GM12878 (cell line): ENCODE data around the gene NFAT5. TPM values are rescaled to one million over a fixed set of nuclear protein-coding genes. Genes with fewer than 3 reads are reported as not detected.

Source experiments
- CEBPB ChIP-seq, 2 experiments: fragments of 150-350 bp in 1 of 2; IDR thresholded peaks; 2 replicates each; pipeline ENCODE4 v1.6.1; 2012 to 2014; ENCODE audit warnings: low read depth in 2 of 2, low read length in 2 of 2, borderline replicate concordance in 1 of 2, inconsistent platforms in 1 of 2
- DPF2 ChIP-seq: fragments of 450-650 bp; IDR thresholded peaks from 2 replicates; pipeline ENCODE4 v1.6.1; 2017; ENCODE audit warnings: mild to moderate bottlenecking
- FOXM1 ChIP-seq: IDR thresholded peaks from 2 replicates; pipeline ENCODE4 v1.6.1; 2012; ENCODE audit warnings: low read depth, mild to moderate bottlenecking, inconsistent platforms, low read length, moderate library complexity
- HDAC6 ChIP-seq: fragments of 200-600 bp; sonication (generic); IDR thresholded peaks from one replicate; pipeline ENCODE4 v1.8.0; 2017; ENCODE audit warnings: antibody characterized with exemption; ENCODE audit not compliant: unreplicated experiment
- IKZF2 ChIP-seq, 2 experiments: fragments of 450-650 bp; IDR thresholded peaks; 2 replicates each; pipeline ENCODE4 v1.6.1; 2017; ENCODE audit warnings: mild to moderate bottlenecking in 2 of 2, moderate library complexity in 2 of 2
- LARP7 ChIP-seq: fragments of 450-650 bp; IDR thresholded peaks from 2 replicates; pipeline ENCODE4 v1.6.1; 2017; ENCODE audit warnings: mild to moderate bottlenecking
- MYC ChIP-seq: IDR thresholded peaks from 2 replicates; pipeline ENCODE4 v1.6.1; 2011; ENCODE audit warnings: mild to moderate bottlenecking, low read length, moderate library complexity, inconsistent platforms; ENCODE audit not compliant: insufficient read depth, insufficient replicate concordance, insufficient read length, severe bottlenecking
- NR2F1 ChIP-seq: fragments of 450-650 bp; conservative IDR thresholded peaks from 2 replicates; pipeline ENCODE4 v1.6.1; 2017; ENCODE audit warnings: mild to moderate bottlenecking
- POU2F2 ChIP-seq: IDR thresholded peaks from 3 replicates; pipeline ENCODE4 v1.6.1; 2011; ENCODE audit warnings: low read depth, mild to moderate bottlenecking, low read length, borderline replicate concordance
- RB1 ChIP-seq: fragments of 450-650 bp; formaldehyde crosslinking; IDR thresholded peaks from 2 replicates; pipeline ENCODE4 v1.6.1; 2017; ENCODE audit warnings: mild to moderate bottlenecking, borderline replicate concordance
- SIN3A ChIP-seq: IDR thresholded peaks from 2 replicates; pipeline ENCODE4 v1.6.1; 2012; ENCODE audit warnings: low read depth, low read length, improper control_type of control experiment
- SKIL ChIP-seq: fragments of 450-650 bp; IDR thresholded peaks from 2 replicates; pipeline ENCODE4 v1.6.1; 2017; ENCODE audit warnings: mild to moderate bottlenecking, low read depth, inconsistent platforms; ENCODE audit not compliant: poor library complexity, severe bottlenecking
- SMARCA5 ChIP-seq: fragments of 450-650 bp; IDR thresholded peaks from 2 replicates; pipeline ENCODE4 v1.6.1; 2017; ENCODE audit warnings: mild to moderate bottlenecking
- SMC3 ChIP-seq: IDR thresholded peaks from 2 replicates; pipeline ENCODE4 v1.6.1; 2011; ENCODE audit warnings: low read length, improper control_type of control experiment, borderline replicate concordance
- STAT1 ChIP-seq: fragments of 450-650 bp; conservative IDR thresholded peaks from 2 replicates; pipeline ENCODE4 v1.6.1; 2014; ENCODE audit warnings: antibody characterized with exemption, mild to moderate bottlenecking
- ZBED1 ChIP-seq: IDR thresholded peaks from 2 replicates; pipeline ENCODE4 v1.6.1; 2016; ENCODE audit warnings: borderline replicate concordance
- ZNF24 ChIP-seq: fragments of 450-650 bp; IDR thresholded peaks from 2 replicates; pipeline ENCODE4 v1.6.1; 2017; ENCODE audit warnings: antibody characterized with exemption, mild to moderate bottlenecking
- ZSCAN29 ChIP-seq: fragments of 450-650 bp; IDR thresholded peaks from 2 replicates; pipeline ENCODE4 v1.6.1; 2017; ENCODE audit warnings: mild to moderate bottlenecking, moderate library complexity
- ZZZ3 ChIP-seq: IDR thresholded peaks from 2 replicates; pipeline ENCODE4 v1.6.1; 2011; ENCODE audit warnings: low read depth; ENCODE audit not compliant: control insufficient read depth, insufficient read length
- polyA plus RNA-seq, 11 experiments: library from polyadenylated mRNA; depleted of rRNA in 4 of 11; unstranded in 6 of 11; stranded (reverse) in 5 of 11; fragments of >200 nt; fragmentation: Nextera tagmentation in 4 of 11; fragmentation: Illumina TruSeq in 1 of 11; extraction: Ambion mirVana in 4 of 11; extraction: Trizol in 1 of 11; gene quantifications; 1 replicate in 1 of 11; 2 replicates in 10 of 11; pipeline versions ENCODE4 v1.2.1 to v1.2.3, GENCODE V29; 2011 to 2016; ENCODE audit warnings: inconsistent platforms in 2 of 11, missing spikeins in 2 of 11, low read depth in 1 of 11
- total RNA-seq, 4 experiments: library from RNA; depleted of rRNA in 3 of 4; stranded (reverse); fragments of >200 nt in 3 of 4; fragmentation: Illumina TruSeq in 1 of 4; extraction: Trizol in 1 of 4; gene quantifications; 2 replicates each; pipeline versions ENCODE4 v1.2.1 to v1.2.3, GENCODE V29; 2013 to 2021
- TF ChIP-seq, protein P1 (sequence below): fragments of 450-650 bp; IDR thresholded peaks from 2 replicates; pipeline ENCODE4 v1.6.1; 2018; ENCODE audit warnings: borderline replicate concordance, mild to moderate bottlenecking; ENCODE audit not compliant: partially characterized antibody
- TF ChIP-seq, protein P2 (sequence below), 3 experiments: IDR thresholded peaks in 2 of 3; conservative IDR thresholded peaks in 1 of 3; 2 replicates each; pipeline ENCODE4 v1.5.1; 2011; ENCODE audit warnings: low read depth in 3 of 3, low read length in 3 of 3, mild to moderate bottlenecking in 3 of 3, control low read depth in 2 of 3, moderate library complexity in 2 of 3, inconsistent platforms in 1 of 3, mixed read lengths in 1 of 3; ENCODE audit not compliant: control insufficient read depth in 2 of 3, insufficient read depth in 1 of 3; ENCODE audit errors: extremely low read depth in 1 of 3
- TF ChIP-seq, protein P3 (sequence below): fragments of 450-650 bp; conservative IDR thresholded peaks from 2 replicates; pipeline ENCODE4 v1.6.1; 2017; ENCODE audit warnings: mild to moderate bottlenecking, moderate library complexity

The NFAT5 gene
- total and polyA plus RNA-seq, 10 of the 15 experiments (the other 5 are each of a cell fraction or from before 2014, with no cell fraction given) = 0.58 to 31.5 (median 12.7) TPM

DNA sequence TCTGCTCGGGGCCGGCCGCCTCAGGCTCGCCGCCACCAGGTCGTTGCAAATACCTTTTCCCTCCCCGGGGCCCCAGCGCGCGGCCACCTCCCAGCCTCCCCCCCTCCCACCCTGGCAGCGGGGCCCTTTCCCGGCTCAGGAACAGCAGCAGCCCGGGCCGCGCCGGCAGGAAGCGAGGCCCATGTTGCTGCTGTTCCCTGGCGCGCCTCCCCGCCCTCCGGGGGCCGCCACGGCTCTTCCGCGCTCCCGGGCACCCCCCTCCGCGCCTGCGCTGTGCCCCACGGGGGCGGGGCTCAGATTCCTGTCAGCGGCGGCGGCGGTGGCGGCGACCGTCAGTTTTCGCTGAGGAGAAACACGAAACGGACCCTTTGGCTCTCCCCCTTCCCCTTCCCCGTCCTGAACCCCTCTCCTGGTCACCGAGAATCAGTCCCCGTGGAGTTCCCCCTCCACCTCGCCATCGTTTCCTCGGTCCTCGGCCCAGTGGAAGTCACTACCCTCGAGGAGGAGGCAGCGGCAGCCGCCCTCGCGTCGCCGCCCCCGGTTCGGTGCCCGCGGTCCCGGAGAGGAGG is at the start of gene NFAT5 (continued):
- TF ChIP-seq, protein P1, sequence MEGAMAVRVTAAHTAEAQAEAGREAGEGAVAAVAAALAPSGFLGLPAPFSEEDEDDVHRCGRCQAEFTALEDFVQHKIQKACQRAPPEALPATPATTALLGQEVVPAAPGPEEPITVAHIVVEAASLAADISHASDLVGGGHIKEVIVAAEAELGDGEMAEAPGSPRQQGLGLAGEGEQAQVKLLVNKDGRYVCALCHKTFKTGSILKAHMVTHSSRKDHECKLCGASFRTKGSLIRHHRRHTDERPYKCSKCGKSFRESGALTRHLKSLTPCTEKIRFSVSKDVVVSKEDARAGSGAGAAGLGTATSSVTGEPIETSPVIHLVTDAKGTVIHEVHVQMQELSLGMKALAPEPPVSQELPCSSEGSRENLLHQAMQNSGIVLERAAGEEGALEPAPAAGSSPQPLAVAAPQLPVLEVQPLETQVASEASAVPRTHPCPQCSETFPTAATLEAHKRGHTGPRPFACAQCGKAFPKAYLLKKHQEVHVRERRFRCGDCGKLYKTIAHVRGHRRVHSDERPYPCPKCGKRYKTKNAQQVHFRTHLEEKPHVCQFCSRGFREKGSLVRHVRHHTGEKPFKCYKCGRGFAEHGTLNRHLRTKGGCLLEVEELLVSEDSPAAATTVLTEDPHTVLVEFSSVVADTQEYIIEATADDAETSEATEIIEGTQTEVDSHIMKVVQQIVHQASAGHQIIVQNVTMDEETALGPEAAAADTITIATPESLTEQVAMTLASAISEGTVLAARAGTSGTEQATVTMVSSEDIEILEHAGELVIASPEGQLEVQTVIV = no peak
- TF ChIP-seq SMARCA5 (peak; percentile 90), POU2F2 (peak; percentile 76; the same call in 2 of the 3 replicates), STAT1 (peak; percentile 57; the same call in 1 of the 2 replicates), ZZZ3 (no peak), ZSCAN29 (no peak), FOXM1 (no peak), ZBED1 (no peak; the same call in 1 of the 2 replicates), HDAC6 (no peak), ZNF24 (peak; percentile 50; the same call in 1 of the 2 replicates), SKIL (no peak), IKZF2 (IDR thresholded peaks at IDR 0.05) (peak; percentile 29 to 30; a peak in 2 of 4 replicates), SIN3A (peak; percentile 74; the same call in 1 of the 2 replicates), RB1 (peak; percentile 86; the same call in 1 of the 2 replicates), CEBPB (IDR thresholded peaks at IDR 0.05; ENCODE audit: borderline replicate concordance in 1 of 2, low read depth in 2 of 2, low read length in 2 of 2) (no peak), DPF2 (peak; percentile 72; the same call in 1 of the 2 replicates), LARP7 (0 out of 2 replicates have a peak, but pooled peaks have one; percentile 40), SMC3 (0 out of 2 replicates have a peak, but pooled peaks have one; percentile 7), NR2F1 (peak; percentile 66), MYC (no peak)
- TF ChIP-seq, protein P2, sequence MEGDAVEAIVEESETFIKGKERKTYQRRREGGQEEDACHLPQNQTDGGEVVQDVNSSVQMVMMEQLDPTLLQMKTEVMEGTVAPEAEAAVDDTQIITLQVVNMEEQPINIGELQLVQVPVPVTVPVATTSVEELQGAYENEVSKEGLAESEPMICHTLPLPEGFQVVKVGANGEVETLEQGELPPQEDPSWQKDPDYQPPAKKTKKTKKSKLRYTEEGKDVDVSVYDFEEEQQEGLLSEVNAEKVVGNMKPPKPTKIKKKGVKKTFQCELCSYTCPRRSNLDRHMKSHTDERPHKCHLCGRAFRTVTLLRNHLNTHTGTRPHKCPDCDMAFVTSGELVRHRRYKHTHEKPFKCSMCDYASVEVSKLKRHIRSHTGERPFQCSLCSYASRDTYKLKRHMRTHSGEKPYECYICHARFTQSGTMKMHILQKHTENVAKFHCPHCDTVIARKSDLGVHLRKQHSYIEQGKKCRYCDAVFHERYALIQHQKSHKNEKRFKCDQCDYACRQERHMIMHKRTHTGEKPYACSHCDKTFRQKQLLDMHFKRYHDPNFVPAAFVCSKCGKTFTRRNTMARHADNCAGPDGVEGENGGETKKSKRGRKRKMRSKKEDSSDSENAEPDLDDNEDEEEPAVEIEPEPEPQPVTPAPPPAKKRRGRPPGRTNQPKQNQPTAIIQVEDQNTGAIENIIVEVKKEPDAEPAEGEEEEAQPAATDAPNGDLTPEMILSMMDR (IDR thresholded peaks at IDR 0.05 in 2 of 3, conservative IDR thresholded peaks at IDR 0.05 in 1 of 3; ENCODE audit: control insufficient read depth in 2 of 3, extremely low read depth in 1 of 3, insufficient read depth in 1 of 3, low read depth in 3 of 3, low read length in 3 of 3) = no peak
- TF ChIP-seq, protein P3, sequence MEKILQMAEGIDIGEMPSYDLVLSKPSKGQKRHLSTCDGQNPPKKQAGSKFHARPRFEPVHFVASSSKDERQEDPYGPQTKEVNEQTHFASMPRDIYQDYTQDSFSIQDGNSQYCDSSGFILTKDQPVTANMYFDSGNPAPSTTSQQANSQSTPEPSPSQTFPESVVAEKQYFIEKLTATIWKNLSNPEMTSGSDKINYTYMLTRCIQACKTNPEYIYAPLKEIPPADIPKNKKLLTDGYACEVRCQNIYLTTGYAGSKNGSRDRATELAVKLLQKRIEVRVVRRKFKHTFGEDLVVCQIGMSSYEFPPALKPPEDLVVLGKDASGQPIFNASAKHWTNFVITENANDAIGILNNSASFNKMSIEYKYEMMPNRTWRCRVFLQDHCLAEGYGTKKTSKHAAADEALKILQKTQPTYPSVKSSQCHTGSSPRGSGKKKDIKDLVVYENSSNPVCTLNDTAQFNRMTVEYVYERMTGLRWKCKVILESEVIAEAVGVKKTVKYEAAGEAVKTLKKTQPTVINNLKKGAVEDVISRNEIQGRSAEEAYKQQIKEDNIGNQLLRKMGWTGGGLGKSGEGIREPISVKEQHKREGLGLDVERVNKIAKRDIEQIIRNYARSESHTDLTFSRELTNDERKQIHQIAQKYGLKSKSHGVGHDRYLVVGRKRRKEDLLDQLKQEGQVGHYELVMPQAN = 0 out of 2 replicates have a peak, but pooled peaks have one; percentile 38
